Glomerular visceral epithelial cell (primary cell): ENCODE results near the gene UNC5C.
"Not testable (repeated sequence)": the region's sequence is repeated elsewhere in the genome, so short reads cannot be mapped to it uniquely, and the experiment has no call there.

ENCODE experiments used
- DNase-seq: peaks from one replicate; pipeline ENCODE4 v3.0.0-alpha.2; 2016; ENCODE audit errors: extremely low spot score

UNC5C gene

DNA sequence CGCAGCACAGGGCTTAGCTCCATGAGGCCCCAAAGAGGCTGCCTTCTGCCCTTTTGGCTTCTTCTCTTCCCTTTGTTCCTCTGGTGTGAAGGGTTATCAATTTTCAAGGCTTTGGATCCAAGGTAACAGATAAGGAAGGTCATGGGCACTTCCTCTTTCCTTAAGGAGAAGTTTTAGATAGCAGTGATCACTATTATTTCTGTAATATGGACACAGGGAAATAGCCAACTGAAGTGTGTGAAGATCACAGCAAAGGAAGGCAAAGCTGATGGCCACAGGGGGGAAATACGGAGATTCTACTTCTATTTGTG lies 366.8 kb downstream of the UNC5C start:
- no peak for DNase-seq

DNA sequence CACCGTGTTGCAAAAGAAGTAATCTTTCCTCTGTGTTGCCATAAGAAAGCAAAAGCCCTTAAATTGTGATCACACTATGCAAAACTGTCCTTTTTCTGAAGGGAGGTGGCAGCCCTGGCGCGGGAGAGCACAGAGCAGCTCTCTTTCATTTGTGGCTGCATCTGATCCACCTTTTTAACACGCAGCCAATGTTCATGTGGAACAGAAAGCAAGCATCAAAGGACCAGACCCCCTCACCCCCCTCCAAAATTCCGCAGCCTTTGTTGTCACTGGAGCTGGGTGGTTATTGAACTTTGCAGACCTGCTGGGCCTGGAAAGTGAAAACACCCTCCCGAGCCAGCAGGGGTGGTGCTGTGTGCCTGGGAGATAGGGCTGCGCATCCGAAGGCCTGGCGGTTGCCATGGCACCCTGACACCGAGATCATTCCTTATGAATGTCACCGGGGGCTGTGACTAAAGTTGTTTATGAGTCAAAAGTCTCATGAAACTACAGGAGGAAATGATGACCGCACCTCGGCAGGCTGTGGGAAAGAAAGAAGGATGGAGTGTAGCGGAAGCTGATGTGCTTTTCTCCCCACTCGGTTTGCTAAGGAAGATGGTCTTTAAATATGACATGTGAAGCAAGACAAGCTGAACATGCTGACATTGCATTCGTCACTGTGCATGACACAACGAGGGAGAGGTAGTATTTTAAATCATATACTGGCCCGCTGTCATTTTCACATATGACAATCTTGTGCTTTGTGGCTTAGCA lies 367.4 kb downstream of the UNC5C start:
- DNase-seq, result no peak

DNA sequence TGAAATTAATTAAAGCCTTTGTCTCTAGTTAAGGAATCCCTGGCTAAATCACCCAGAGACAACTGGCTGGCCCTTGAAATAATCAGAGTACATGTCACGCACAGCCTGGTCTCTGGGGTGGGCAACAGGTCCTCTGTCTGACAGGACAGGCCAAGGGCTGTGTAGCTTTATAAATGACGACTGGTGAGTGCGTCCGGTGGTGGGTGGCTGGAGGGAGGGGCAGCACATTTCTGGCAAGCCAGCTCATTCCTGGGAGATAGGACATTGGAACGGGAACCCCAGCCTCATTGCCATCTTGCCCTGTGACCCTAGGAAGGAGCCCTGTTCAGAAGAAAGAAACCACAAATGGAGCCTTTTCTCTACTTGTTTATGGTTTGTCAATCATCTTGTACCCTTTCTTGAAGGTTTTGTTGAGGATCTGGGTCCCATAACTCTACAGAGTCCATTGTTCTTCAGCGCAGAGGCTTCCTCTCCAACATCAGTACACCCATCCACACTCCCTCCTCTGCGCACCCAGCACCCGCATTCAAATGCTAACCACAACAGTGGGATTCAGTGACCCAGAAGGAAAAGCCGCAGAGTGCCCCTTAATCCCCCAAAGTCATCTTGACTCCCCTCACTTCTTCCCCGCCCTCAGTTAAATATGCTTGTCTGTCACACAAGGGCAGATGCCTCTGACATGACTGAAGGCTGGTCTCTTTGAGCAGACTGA lies 368.1 kb downstream of the UNC5C start:
- no peak for DNase-seq

DNA sequence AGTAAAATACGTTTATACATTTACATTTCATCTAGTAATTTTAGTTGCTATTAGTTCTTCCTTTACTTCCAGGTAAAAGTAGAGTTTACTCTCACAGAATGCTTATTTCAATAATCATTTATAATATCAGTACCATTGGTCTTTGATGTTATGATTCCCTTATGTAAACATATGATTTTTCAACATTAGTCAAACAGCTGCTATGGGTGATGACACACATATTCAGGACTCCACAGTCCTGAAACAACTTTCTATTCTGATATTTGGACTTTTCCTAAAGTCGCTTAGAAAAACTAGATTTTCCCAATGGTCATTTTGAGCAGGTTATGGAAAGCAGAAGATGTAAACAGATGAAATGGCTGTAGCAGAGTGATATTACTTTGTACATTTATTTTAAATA lies 369.8 kb downstream of the UNC5C start:
- DNase-seq, result no peak

DNA sequence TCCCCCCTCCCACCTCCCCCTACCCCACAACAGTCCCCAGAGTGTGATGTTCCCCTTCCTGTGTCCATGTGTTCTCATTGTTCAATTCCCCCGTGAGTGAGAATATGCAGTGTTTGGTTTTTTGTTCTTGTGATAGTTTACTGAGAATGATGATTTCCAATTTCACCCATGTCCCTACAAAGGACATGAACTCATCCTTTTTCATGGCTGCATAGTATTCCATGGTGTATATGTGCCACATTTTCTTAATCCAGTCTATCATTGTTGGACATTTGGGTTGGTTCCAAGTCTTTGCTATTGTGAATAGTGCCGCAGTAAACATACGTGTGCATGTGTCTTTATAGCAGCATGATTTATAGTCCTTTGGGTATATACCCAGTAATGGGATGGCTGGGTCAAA lies 377.4 kb downstream of the UNC5C start:
- DNase-seq, result not testable (repeated sequence)

DNA sequence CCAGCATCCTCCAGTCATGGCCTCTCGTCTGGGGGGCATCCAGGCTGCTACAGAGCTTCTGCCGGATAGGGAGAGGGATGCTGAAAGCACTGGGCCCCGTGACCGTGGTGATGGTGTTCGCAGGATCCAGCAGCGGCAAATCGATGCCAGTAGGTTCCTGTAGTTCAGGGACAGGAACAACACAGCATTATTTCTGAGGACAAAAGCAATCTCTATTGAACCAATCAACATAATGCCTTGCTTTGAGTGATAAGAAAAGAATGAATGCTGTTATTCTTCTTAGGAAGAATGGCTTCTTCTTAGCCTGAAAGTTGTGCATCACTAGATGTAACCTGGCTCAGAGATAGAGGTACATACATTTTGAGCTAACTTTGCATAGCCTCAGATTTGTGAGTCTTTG lies 378.6 kb downstream of the UNC5C start:
- no peak for DNase-seq

DNA sequence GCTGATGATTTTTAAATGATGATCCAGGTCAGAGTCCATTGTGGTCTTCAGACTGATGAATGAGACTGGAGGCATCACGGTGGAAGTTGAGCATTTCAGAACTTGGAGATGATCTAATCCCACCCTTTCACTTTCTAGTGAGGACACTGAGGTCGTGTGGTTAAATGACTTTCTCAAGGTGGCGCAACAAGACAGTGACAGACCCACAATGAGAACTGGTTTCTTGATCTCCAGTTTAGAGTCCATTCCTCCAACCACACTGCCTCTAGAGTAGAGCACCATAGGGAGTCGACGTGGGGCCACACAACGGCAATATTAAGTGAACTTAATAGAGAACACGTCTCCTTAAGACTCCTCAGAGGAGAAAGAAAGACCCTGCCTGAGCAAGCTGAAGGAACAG lies 381.0 kb downstream of the UNC5C start:
- no peak for DNase-seq

DNA sequence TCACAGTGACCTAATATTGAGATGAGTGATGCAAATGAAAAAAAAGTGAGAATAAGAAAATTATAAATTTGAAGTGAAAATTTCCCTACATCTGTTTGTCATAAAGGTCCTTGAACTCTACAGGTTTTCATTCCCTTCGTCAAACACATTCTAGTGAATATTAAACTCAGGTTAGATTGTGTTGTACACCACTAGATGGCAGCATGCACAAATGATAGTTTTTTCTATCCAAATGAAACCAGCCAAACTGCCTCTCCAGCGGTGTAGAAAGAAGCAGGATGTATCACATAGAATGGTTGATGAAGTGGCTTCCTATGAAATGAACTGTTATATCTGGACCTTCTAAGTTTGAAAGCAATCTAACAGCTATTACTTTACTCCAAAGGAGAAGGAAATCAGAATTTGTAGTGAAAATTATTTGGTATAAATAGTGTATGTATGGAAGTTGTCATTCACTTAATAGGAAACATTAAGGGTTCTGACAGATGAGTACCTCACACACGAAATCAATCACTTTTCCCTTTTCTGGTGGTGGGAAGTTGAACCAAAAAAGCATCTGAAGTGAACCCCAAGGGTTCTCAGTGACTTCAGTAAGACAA lies 382.7 kb downstream of the UNC5C start:
- DNase-seq, result peak; percentile 72

DNA sequence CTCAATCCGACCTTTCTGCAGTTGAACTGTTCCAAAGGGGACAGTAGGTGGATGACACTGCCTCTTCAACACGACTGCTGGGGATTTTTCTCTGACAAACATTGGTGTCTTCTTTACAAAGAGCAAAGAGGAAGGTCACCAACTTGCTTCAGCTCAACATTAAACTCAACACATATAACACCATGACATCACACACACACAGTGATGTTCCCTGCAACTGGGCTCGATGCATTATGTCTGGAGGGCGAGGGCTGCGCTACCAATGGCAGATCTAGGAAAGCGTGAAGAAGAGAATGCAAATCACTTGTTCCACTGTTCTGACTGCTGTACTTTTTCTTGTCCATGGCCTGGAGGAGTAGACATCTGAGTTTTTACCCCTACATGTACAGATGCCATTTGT lies 385.9 kb downstream of the UNC5C start:
- DNase-seq, result no peak

DNA sequence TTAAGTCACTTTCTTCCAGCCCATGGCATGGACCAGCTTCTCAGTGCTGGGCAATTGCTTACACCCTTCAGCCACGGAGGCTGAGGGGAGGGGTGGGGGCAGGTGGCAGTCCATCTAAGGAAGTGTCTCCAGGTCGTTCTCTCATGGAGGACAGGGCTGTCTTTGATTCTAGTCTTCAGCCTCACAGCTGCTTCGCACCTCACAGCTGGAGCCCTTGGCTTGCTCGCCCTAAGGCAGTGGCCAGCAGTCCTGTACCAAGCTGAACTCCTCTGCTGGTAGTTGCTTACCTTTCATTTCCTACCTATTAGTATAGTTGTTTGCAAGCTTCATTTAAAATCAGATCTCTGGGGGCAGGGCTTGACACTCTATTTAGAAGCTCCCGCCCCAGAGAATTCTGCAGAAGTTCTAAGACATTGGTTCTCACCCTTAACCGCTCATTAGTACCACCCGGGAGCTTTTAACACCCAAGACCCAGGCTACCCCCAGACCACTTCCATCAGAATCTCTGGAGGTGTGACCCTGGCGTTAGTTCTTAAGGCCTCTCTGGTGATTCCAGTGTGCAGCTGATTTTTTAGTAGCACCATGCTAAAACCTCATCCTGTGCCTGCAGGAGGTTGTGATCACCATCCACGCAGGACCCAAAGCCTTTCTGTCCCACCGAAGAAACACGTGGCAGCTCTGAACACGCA lies 386.8 kb downstream of the UNC5C start:
- DNase-seq, result no peak

DNA sequence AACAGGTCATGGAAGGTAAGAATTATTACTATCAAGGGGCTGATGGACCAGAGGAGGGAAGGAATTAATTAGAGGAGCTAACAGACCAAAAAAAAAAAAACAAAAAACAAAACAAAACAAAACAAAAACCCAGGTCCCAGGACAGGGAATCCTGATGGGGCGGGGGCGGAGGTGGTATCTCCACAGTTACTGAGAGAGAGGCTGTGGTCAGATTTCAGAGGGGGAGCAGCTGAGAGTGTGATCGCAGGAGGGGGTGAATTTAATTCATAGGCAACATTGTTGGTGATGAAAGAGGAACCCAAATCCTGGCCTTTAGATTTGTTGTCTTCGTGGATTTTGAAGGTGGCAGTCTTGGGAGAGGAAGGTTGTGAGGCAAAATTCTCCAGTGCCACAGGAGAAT lies 389.4 kb downstream of the UNC5C start:
- DNase-seq, result no peak

DNA sequence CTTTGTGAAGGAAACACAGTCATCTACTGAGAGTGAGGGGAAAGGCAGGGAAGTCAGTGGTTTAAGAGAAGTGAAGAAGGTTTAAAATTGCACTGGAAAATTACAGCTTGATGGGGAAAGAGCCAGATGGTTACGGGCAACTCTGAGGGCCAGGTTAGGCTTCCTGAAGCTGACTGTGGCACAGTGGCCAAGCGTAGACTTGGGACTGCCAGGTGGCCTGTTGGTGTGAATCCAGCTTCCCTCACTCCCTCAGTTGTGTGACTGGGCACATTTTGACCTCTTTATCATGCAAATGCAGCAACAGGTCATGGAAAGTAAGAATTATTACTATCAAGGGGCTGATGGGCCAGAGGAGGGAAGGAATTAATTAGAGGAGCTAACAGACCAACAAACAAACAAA lies 390.1 kb downstream of the UNC5C start:
- no peak for DNase-seq

DNA sequence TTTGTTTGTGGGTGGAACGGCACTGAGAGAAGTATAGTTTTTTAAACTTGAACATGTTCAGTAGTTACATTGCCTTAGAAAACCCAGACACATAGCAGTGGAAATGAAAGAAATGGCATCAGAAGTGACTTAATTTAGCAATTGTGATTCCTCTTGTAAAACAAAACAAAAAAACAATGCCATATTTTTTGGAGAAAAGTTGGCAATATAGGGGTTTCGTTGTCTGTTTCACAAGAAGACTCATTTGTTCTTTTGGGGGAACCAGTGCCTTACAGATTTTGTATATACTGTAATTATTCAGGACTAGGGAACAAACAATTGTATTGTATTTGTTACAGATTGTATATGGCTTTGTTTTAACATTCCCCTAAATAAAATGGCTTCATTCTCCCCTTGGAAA lies 390.7 kb downstream of the UNC5C start:
- DNase-seq, result no peak

DNA sequence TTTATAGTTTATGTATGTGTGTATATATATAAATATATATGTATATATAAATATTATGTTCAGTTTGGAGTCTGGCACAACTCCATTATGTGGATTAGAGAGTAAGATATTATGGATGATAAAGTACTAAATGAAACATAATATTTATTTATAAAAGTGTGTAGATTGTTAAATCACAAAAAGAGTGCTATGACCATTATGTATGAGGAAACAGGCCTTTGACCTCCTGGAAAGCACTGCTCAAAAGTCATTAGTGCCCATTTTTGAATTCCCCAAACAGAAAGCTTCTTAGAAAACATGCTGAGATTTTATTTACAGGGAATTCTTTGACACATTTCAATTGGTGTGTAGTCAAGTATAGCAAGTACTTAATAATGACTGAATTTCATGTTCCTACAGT lies 391.2 kb downstream of the UNC5C start:
- DNase-seq, result no peak

DNA sequence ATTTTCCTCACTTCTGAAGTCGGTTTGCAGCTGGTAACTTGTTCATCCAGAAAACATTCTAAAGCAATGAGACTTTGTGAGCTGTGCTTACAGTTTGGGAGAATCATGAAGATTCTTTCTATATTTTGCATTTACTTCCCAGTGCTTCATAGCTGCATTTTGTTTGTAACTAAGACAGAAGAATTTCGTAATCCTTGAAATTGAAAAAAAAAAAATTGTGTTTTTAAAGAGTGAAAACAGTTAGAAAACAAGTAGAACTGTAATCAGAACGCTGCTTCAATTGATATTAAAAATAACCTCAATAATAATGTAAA lies 392.4 kb downstream of the UNC5C start:
- no peak for DNase-seq

DNA sequence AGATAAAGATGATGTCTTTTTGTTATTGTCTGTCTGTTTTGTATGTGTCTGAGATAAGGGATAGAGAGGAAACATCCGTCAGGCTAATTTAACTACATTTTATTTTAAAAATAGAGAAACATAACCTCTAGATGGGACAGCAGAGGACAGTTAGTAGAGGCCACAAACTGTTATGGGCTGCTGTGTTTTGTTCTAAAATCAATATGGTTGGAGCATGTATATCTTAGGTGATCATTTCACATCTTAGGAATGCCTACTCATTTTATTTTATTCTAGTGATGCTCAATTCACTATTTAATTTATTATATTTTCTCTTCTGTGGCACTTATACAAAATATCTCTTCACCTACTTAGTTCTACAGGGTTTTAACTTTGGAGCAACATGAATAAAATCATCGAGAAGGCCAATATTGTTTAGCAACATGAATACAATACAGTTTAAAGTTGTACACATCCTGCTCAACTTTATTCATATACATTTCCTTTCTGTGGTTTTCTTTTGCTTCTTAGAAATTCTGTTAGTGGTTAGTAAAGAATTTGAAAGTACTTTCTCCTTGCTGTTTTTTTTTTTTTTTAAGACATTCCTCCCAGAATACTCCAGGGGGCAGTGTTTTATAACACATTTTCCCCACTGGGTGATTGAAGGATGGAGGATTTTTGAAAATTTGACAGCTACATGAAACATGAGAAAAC lies 392.9 kb downstream of the UNC5C start:
- DNase-seq, result peak; percentile 46

DNA sequence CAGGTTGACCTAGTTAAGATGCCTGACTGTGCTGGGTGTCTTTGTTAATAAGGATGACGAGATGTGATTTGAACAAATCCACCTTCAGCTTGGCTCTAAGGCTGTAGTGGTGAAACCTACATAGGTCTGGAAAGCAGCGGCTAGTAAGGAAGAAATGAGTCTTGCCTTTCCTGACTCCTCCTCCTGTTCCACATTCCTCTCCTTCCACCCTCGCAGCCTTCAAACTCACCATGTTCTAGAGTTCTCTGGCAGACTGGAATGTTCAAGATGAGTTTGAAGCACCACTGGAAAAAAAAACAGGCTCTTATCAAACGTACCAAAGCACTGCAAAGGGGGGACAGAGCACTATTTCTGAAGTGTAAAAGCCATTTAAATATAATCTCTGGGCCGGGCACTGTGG lies 395.6 kb downstream of the UNC5C start:
- DNase-seq, result no peak

DNA sequence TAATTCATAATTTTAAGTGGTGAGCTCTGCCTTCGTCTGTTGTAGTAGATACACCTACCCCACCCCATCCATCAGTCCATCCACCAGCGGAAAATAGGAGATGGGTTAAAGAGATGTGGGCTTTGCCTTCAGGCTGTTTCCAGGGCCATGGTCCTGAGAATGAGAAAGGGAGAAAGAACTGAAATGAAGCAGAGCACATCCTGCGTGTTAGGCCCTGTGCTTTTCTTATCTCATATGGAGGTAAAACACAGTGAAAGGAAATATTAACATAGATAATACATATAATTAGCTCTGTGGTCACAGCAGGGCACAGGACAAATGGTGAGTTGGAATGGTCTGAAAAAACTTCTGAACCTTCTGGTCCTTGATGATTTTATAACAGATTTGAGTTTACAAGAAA lies 397.5 kb downstream of the UNC5C start:
- no peak for DNase-seq

DNA sequence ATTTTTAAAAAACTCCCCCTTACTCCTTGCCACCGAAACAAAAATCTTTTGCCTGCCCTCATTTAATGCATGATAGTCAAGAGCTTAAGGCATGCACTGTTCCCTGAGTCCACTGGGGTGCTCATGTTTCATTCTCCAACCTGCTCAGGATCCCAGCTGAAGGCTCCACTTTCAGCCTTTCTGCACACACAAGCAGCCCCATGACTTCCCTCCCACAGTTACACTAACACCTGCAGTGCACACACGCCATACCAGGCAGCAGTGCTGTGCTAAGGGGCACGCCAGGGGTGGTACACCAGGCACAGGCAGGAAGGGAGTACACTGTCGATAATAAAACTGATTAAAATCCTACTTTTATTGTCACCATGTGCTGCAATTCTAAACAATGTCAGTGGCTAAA lies 405.8 kb downstream of the UNC5C start:
- DNase-seq, result no peak

DNA sequence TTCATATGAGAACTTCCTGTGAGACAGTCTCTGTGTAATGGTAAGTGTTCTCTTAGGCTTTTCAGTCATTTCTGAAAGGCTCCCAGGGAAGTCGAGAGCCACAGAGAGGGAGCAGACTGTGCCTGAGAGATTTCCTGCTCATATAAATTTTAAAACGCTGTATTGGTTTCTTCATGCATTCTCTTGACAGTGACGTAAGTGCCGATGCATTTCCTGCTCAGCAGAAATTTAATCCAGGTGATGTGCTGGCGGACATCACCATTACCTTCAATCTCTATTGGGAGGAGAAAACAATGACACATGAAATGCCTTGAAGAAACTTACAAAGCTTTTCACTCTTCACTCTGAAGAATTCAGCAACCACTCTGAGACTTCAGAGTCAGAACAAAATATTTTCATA lies 407.4 kb downstream of the UNC5C start:
- no peak for DNase-seq

DNA sequence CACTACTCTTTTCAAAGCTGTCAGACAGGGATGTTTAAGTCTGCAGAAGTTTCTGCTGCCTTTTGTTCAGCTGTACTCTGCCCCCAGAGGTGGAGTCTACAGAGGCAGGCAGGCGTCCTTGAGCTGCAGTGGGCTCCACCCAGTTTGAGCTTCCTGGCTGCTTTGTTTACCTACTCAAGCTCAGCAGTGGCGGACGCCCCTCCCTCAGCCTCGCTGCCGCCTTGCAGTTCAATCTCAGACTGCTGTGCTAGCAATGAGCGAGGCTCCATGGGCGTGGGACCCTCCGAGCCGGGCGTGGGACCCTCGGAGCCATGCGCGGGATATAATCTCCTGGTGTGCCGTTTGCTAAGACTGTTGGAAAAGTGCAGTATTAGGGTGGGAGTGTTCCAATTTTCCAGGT lies 409.3 kb downstream of the UNC5C start:
- DNase-seq, result not testable (repeated sequence)

DNA sequence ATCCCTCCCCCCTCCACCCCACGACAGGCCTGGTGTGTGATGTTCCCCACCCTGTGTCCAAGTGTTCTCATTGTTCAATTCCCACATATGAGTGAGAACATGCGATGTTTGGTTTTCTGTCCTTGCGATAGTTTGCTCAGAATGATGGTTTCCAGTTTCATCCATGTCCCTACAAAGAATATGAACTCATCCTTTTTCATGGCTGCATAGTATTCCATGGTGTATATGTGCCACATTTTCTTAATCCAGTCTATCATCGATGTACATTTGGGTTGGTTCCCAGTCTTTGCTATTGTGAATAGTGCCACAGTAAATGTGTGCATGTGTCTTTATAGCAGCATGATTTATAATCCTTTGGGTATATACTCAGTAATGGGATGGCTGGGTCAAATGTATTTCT lies 414.8 kb downstream of the UNC5C start:
- DNase-seq, result not testable (repeated sequence)
